Esophagus muscularis mucosa (tissue), 4 donors: Measurements from ENCODE around the gene GSS. TPM values are rescaled to one million over a fixed set of nuclear protein-coding genes. Genes with fewer than 3 reads are reported as not detected.
A peak's percentile ranks its signal among the peaks of the same experiment; 100 is the strongest.

Source experiments
- DNase-seq: peaks from one replicate; pipeline ENCODE4 v3.0.0-alpha.2; 2017; ENCODE audit errors: extremely low spot score
- H3K27ac ChIP-seq, 4 donors: fragments of 200-600 bp; sonication (generic); replicated peaks in 1 of 4; 1 replicate in 3 of 4; 2 replicates in 1 of 4; pipeline ENCODE4 v1.5.1; 2016 to 2019; ENCODE audit warnings: mild to moderate bottlenecking in 1 of 4
- H3K27me3 ChIP-seq, 4 donors: fragments of 200-600 bp; sonication (generic); one replicate each; pipeline versions ENCODE4 v1.5.1 to v1.6.0; 2016 to 2019
- H3K36me3 ChIP-seq, 4 donors: fragments of 200-600 bp; sonication (generic); one replicate each; pipeline ENCODE4 v1.5.1; 2016 to 2019
- H3K4me1 ChIP-seq, 4 donors: fragments of 200-600 bp; sonication (generic); one replicate each; pipeline ENCODE4 v1.5.1; 2016 to 2019
- H3K4me3 ChIP-seq, 4 donors: fragments of 200-600 bp; sonication (generic); 1 replicate in 2 of 4; 2 replicates in 2 of 4; pipeline ENCODE4 v1.5.1; 2016 to 2019; ENCODE audit warnings: mild to moderate bottlenecking in 4 of 4, moderate library complexity in 1 of 4
- H3K9me3 ChIP-seq, 4 donors: fragments of 200-600 bp; sonication (generic); 1 replicate in 3 of 4; 2 replicates in 1 of 4; pipeline ENCODE4 v1.5.1; 2016 to 2019
- CTCF ChIP-seq, 3 experiments: fragments of 200-600 bp in 2 of 3; fragments of 450-650 bp in 1 of 3; sonication (generic) in 2 of 3; IDR thresholded peaks; one replicate each; pipeline ENCODE4 v1.5.1; 2017 to 2019; ENCODE audit warnings: antibody characterized with exemption in 3 of 3, mild to moderate bottlenecking in 2 of 3, moderate library complexity in 1 of 3
- EP300 ChIP-seq: sonication (generic); formaldehyde crosslinking; IDR thresholded peaks from one replicate; pipeline ENCODE4 v1.6.1; 2017; ENCODE audit warnings: antibody characterized with exemption
- POLR2A ChIP-seq: fragments of 450-650 bp; IDR thresholded peaks from one replicate; pipeline ENCODE4 v1.6.1; 2017; ENCODE audit warnings: antibody characterized with exemption, moderate library complexity, mild to moderate bottlenecking, low read depth
- POLR2AphosphoS5 ChIP-seq, 2 donors: sonication (generic); formaldehyde crosslinking; IDR thresholded peaks; one replicate each; pipeline ENCODE4 v1.6.1; 2017; ENCODE audit warnings: antibody characterized with exemption in 2 of 2
- WGBS: methylation state at CpG from one replicate; pipeline ENCODE4 v1.1.5; 2018; 5-methylcytosine and 5-hydroxymethylcytosine counted together
- intact Hi-C: fragments of 100-400 bp; cut with DNase I; formaldehyde crosslinking; loops from one replicate; pipeline ENCODE4 v1.15.1; 2023
- total RNA-seq, 4 donors: library from RNA; depleted of rRNA; stranded (reverse); fragments of >200 nt; gene quantifications; one replicate each; pipeline versions ENCODE4 v1.1.0 to v1.2.1, GENCODE V29; 2016

GSS gene
- total RNA-seq, 4 donors from 2014 or later = 27.7 to 36.1 (median 28.5) TPM

- no peak overlapping the region for H3K4me3 ChIP-seq
- H3K9me3 ChIP-seq = no peaks in the 10 kb centered on the region
- no peaks in the 10 kb centered on the region for H3K27me3 ChIP-seq
- no peak for DNase-seq
- H3K4me1 ChIP-seq = peaks cover 0 to 18% (median 12%) of the 10 kb centered on the region in 4 donors
- peaks cover 7 to 57% (median 33%) of the 10 kb centered on the region in 4 donors for H3K36me3 ChIP-seq
- WGBS = 61% methylated on average over 7 of the region's 7 CpGs
- intact Hi-C loops = no loop called here
- no peak for TF ChIP-seq CTCF (IDR thresholded peaks at IDR 0.05)
- TF ChIP-seq POLR2A = no peak
- TF ChIP-seq EP300 = no peak
- no peak for TF ChIP-seq POLR2AphosphoS5 (IDR thresholded peaks at IDR 0.05)
- H3K27ac ChIP-seq = peak overlapping the region in 3 of 4 donors; percentile 5 to 41 (median 37)
Measured at GRCh38 chr20:34945315-34946077, 10.1 kb downstream of the GSS start.

GRCh38 chr20:34943808-34944567 is 11.6 kb downstream of the GSS start:
- Histone ChIP-seq H3K4me1 (peaks cover 6 to 19% (median 12%) of the 10 kb centered on the region in 4 donors), H3K27me3 (no peaks in the 10 kb centered on the region), H3K4me3 (no peak overlapping the region), H3K27ac (no peak overlapping the region), H3K9me3 (no peaks in the 10 kb centered on the region), H3K36me3 (peaks cover 3 to 57% (median 32%) of the 10 kb centered on the region in 4 donors)
- no peak for DNase-seq
- intact Hi-C loops = no loop called here
- no peak for TF ChIP-seq EP300
- no peak for TF ChIP-seq CTCF (IDR thresholded peaks at IDR 0.05)
- TF ChIP-seq POLR2AphosphoS5 (IDR thresholded peaks at IDR 0.05) = no peak
- 77% methylated on average over 2 of the region's 2 CpGs for WGBS

- Histone ChIP-seq H3K4me1 (peaks cover 20 to 31% (median 23%) of the 10 kb centered on the region in 4 donors), H3K27ac (no peak overlapping the region), H3K4me3 (no peak overlapping the region), H3K27me3 (no peaks in the 10 kb centered on the region), H3K36me3 (peaks cover 0 to 65% (median 32%) of the 10 kb centered on the region in 4 donors), H3K9me3 (no peaks in the 10 kb centered on the region)
- intact Hi-C loops = no loop called here
- no peak for DNase-seq
- 95% methylated on average over 5 of the region's 9 CpGs for WGBS
- no peak for TF ChIP-seq CTCF (IDR thresholded peaks at IDR 0.05)
- TF ChIP-seq POLR2AphosphoS5 (IDR thresholded peaks at IDR 0.05) = no peak
- no peak for TF ChIP-seq POLR2A
Measured at GRCh38 chr20:34942301-34942700, 13.3 kb downstream of the GSS start.

- intact Hi-C loops = no loop called here
- WGBS = 83% methylated on average over 4 of the region's 4 CpGs
Measured at GRCh38 chr20:34941226-34941625, 14.4 kb downstream of the GSS start.

More at GRCh38 chr20:34941226-34941625, 14.4 kb downstream of the GSS start:
- Histone ChIP-seq H3K36me3 (peaks cover 0 to 73% (median 38%) of the 10 kb centered on the region in 4 donors), H3K4me1 (peaks cover 20 to 26% (median 21%) of the 10 kb centered on the region in 4 donors), H3K27ac (no peak overlapping the region), H3K4me3 (no peak overlapping the region), H3K27me3 (no peaks in the 10 kb centered on the region), H3K9me3 (no peaks in the 10 kb centered on the region)
- no peak for DNase-seq
- TF ChIP-seq POLR2AphosphoS5 (IDR thresholded peaks at IDR 0.05) (no peak), POLR2A (no peak), EP300 (no peak), CTCF (IDR thresholded peaks at IDR 0.05) (no peak)
